Right lobe of liver (tissue), 4 donors: ENCODE data around the gene FOXP1.

Experiments used
- CTCF ChIP-seq, 4 donors: fragments of 200-600 bp in 3 of 4; fragments of 450-650 bp in 1 of 4; IDR thresholded peaks; one replicate each; pipeline versions ENCODE4 v1.5.1 to v1.8.0; 2016 to 2022; ENCODE audit warnings: antibody characterized with exemption in 4 of 4, mild to moderate bottlenecking in 2 of 4
- POLR2A ChIP-seq: fragments of 450-650 bp; IDR thresholded peaks from one replicate; pipeline ENCODE4 v1.6.1; 2017; ENCODE audit warnings: antibody characterized with exemption, mild to moderate bottlenecking
- donor health status: DM: no; HTN: no; CAD: no.
- donor health status: DM: no; HTN: no; CAD: no.
- donor health status: DM: no; HTN: yes; CAD: no.

GRCh38 chr3:71532639-71533395 is 50.7 kb downstream of the FOXP1 start:
- TF ChIP-seq POLR2A, result no peak
- no peak for TF ChIP-seq CTCF (IDR thresholded peaks at IDR 0.05)
